HG02610 (cell line): ENCODE data around the gene RNF157.
"Not testable (repeated sequence)": the region's sequence is repeated elsewhere in the genome, so short reads cannot be mapped to it uniquely, and the experiment has no call there.

Experiments
- ATAC-seq: cut with Tn5 transposase; IDR thresholded peaks from one replicate; pipeline ENCODE4 v1.9.1; 2021; ENCODE audit warnings: mild to moderate bottlenecking, moderate library complexity; ENCODE audit not compliant: unreplicated experiment

RNF157 gene

DNA sequence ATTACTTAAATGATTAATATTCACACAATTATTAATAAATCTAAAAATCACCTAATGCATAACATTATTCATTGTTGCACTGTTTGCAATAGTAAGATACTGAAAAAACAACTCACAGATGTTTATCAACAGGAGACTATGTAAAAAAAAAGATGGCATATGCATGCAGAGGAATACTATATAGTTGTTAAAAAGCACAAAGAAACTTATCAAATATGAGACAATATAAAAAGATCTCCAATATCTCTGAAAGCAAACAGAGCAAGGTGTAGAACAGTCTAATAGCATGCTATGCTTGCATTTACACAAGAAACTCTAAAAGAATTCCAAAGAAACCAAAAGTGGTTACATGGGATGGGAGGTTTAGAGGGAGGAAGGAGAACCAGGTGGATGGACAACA, 3.7 kb downstream of the RNF157 start:
- ATAC-seq, result no peak

DNA sequence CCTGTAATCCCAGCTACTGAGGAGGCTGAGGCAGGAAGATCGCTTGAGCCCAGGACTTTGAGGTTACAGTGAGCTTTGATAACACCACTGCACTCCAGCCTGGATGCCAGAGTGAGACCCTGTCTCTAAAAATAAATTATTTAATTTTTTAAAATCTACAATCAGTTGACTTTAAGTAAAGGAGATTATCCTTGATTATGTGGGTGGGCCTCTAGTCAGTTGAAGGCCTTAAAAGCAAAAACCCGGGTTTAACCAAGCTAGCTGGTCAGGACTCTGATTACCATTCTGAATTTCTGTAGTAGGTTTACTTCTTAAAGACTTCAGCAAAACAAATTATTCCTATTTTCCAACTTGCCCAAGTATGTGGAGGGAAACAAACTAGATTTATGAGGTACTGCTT, 4.4 kb downstream of the RNF157 start:
- ATAC-seq, result no peak

DNA sequence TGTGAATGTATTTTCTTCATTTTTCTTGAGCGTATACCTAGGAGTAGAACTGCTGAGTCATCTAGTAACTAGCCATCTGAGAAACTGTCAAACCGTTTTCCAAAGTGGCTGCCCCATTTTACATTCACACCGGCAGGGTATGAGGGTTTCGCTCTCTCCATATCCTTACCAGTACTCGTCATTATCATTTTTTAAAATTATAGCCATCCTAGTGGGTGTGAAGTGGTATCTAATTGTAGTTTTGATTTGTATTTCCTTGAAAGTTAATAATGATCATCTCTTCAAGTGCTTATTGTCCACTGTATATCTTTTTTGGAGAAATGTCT, 6.0 kb downstream of the RNF157 start:
- no peak for ATAC-seq

DNA sequence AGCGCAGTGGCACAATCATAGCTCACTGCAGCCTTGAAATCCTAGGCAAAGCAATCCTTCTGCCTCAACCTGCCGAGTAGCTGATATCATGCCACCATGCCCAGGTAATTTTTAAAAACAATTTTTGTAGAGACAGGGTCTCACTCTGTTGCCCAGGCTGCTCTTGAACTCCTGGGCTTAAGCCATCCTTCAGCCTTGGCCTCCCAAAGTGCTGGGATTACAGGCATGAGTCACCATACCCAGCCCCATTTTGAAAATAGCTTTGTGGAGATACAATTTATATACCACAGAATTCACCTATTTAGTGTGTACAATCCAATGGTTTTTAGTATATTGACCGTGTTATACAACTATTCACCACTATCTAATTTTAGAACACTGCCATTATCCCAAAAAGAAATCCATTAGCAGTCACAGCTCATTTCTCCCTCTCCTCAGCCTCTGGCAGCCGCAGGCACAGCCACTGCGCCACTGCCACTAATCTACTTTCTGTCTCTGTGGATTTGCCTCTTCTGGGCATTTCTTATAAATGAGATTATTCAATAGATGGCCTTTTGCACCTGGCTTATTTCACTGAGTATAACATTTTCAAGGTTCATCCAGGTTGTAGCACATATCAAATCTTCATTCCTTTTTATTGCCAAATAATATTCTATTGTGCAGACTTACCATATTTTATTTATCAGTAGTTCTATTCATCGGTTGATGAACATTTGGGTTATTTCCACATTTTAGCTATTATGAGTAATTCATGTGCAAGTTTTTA, 6.5 kb downstream of the RNF157 start:
- ATAC-seq, result no peak

DNA sequence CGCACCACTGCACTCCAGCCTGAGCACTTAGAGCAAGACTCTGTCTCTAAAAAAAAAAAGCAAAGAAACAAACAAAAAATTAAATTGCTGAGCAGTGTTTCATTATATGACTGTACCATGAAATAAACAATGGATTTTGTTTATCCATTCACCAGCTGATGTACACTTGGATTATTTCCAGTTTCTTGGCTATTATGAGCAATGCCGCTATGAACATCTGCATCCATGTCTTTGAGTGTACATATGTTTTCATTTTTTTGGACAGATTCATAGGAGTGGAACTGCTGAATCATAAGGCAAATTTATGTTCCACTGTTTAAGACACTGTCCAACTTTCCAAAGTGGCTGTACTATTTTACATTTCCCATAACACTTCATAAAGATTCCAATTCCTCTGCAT, 8.0 kb downstream of the RNF157 start:
- no peak for ATAC-seq

DNA sequence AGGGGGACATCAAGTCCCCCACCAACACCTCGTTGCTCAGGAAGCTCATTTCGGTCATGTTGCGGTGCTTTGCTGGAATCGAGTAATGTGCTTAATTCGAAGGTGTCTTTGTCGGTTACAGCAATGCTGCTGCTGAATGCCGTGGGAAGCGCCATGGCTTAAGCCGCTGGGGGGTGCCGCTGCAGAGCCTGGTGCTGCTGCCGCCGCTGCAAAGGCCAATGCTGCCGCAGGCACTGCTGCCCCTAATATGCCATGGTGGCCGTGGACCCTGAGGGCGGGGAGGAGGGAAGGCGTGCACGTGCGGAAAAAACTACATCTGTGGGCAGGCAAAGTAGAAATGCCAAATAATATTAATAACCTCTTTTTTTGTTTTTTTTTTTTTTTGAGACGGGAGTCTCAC, 13.5 kb downstream of the RNF157 start:
- ATAC-seq, result not testable (repeated sequence)

DNA sequence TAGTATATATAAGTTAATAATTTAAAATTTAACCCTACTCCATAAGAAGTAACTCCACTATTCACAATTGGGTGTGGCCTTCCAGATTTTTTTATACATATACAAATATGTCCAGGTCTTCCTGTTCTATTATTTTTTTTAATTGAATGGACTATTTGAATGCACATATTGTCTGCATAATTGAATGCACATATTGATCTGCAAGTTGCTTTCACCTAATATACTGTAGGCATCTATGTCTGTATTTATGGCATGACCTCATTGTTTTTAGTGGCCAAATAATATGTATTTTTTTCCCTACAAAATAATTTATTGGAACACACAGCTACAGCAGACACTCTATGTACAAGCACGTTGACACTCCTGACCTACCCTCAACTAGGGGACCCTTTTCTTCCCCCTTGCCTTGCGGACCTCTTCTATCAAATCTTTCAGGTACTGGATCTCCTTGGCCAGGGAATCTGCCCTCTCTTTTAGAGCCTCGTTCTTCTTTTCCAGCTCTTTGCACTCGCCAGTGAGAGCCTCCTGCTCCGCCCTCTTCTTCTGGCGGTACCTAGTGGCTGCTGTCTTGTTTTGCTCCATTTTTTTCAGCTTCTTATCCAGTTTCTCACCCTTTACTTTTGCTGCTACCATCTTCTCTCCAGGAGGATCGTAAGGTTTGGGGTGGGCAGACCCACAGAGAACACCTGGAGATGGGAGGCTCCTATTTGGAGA, 14.8 kb downstream of the RNF157 start:
- not testable (repeated sequence) for ATAC-seq

DNA sequence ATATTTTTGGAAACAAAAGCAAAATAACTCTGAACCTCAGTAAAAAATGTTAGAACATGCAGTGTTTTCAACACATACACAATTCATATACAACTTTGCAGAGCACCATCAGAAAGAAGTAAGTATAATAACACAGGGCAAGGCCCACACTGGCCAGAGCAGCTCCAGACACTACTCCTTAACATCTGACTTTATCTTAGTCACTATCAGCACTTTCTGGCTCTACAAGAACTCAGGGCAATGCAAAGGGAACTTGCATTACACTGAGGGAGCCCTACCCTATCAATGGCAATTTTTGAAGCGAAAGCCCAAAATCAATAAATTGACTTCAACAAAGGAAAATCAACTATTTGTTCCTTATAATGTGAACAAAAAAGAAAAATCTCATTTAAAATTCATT, 16.5 kb downstream of the RNF157 start:
- no peak for ATAC-seq

DNA sequence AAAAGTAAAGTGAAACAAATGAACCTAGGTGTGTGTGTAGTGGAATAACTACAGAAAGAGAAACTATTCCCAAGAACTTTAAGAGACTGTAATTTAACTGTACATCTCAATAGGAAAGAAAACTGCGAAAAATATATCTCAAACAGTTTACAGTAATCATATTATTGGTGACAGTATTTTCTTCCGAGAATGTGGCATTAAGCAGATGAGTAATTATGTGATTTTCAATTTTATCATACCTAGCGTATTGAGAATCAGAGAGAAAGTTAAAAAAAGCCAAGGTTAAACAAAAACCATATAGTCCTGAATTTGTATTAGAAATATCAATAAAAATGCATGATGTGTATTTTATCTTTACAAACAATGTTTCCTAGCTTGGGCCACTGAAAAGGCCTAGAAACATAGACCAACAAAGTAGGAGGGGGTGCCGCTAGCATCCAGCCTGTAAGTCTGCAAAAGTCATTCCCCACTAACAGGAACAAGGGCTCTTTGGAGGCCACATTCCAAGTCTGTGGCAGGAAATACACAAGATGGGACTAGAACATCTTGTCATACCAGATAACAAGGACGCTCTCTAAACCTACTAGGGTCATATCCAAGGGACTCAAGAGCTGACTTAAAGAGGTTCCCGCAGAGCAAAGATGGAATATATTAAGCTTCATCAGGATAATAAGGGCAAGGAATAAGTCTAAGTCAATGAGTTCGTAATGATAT, 20.5 kb downstream of the RNF157 start:
- ATAC-seq, result no peak

DNA sequence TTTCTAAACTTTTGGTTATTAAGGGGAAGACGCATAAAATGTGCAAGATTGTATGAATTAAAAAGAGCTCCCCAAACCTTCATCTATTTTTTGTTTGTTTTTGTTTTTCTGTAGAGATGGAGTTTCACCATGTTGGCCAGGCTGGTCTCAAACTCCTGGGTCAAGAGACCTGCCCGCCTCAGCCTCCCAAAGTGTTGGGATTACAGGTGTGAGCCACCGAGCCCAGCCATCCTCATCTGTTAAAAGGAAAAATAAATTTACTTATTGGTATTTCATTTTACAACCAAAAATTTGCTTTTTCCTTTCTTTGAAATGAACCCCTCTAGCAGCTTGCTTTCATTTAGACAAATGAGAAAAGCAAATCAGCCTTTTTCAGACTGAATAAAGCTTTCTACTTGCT, 23.2 kb downstream of the RNF157 start:
- no peak for ATAC-seq

DNA sequence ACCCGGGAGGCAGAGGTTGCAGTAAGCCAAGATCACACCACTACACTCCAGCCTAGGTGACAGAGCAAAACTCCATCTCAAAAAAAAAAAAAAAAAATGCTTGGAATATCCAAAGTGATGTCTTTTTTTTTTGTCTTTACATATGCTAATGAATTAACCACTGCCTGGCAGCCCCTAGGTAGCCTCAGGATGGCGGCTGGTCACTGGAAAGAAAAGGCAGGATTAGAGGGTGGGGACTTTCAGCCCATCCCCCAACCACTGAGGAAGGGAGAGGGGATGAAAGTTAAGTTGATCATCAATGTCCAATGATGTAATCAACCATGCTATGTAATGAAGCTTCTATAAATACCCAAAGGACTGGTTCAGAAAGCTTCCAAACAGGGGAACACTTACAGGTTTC, 26.8 kb downstream of the RNF157 start:
- no peak for ATAC-seq

DNA sequence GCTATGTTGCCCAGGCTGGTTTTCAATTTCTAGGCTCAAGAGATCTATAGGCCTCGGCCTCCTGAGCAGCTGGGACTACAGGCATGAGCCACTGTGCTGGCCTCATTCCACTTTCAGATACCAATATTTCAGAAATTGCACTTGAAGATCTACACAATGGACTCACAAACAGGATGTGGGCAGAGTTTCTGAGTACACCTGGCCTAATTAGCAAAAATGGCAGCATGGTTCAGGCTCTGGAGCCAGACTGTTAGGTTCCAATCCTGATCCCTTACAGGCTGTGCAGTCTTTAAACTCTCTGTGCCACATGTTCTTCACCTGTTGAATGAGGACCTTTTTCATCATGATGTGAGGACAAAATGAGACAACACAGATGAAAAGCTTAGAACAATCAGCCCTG, 32.2 kb downstream of the RNF157 start:
- no peak for ATAC-seq

DNA sequence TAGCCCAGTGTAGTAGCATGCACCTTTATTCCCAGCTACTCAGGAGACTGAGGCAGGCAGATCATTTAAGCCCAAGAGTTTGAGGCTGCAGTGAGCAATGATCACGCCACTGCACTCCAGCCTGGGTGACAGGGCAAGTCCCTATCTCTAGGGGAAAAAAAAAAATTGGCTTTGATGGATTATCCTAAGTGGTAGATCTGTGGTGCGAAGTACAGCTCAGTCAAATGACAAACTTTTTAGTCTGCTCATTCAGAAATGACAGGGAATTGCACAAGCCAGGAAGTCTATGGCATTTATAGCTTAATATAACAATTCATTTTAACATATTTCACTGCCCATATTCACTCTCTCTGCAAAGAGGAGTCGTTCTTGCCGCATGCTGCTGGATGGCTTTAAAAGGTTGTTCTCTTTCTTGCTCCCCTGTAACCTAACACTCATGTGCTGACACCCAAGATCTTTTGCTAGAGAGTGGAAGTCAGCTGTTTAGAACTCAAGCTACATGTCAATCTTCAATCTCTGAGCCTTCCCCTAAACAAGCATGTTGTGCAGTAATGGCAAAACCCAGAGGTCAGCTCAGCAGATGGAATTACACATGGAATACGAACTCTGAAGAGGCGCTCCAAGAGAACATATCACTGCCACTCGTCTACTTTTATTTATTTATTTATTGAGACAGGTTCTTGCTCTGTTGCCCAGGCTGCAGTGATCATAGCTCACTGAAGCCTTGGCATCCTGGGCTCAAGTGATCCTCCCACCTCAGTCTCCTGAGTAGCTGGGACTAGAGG, 32.8 kb downstream of the RNF157 start:
- no peak for ATAC-seq

DNA sequence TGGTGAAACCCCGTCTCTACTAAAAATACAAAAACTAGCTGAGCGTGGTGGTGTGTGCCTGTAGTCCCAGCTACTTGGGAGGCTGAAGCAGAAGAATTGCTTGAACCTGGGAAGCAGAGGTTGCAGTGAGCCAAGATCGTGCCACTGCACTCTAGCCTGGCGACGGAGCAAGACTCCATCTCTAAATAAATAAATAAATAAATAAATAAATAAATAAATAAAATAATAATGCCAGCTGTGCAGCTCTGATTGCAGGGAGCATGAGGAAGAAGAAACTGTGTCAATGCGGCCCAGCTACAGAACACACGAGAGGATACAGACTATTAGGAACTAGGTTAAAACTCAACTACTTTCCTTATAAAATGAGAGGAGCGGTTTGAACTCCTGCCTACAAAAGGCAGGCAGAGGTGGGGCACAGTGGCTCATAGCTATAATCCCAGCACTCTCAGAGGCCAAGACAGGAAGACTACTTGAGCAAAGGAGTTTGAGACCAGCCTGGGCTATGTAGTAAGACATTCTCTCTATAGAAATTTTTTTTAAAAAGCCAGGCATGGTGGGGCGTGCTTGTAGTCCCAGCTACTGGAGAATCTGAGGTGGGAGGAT, 34.6 kb downstream of the RNF157 start:
- not testable (repeated sequence) for ATAC-seq

DNA sequence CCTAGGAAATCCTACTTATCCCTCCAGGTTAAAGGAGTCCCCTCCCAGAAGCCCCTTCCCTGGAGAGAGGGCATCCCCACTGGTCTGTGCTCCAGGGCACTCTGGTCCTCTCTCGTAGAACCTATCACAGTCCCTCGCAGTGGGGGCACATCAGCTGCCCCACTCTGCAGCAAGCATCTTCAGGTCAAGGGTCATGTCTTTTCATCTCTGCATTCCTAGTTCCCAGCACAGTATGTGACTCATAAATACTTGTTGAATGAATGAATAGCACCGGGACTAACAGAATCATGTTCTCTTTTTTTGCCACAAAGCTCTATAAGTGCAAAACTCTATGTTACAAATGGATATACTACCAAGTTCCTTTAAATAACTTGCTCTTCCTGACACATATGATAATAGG, 36.0 kb downstream of the RNF157 start:
- no peak for ATAC-seq

DNA sequence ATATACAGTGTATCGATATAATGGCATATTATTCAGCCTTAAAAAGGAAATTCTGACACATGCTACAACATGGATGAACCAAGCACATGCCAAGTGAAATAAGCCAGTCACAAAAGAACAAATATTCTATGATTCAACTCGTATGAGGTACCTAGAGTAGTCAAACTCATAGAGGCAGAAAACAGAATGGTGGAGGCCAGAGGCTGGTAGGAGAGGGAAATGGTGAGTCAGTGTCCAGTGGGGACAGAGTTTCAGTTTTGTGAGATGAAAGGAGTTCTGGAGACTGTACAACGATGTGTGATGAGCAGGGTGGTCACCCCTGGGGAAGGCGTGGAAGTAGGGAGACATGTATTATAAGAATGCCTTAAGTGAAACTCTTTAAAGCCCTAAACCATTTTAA, 39.9 kb downstream of the RNF157 start:
- ATAC-seq, result no peak

DNA sequence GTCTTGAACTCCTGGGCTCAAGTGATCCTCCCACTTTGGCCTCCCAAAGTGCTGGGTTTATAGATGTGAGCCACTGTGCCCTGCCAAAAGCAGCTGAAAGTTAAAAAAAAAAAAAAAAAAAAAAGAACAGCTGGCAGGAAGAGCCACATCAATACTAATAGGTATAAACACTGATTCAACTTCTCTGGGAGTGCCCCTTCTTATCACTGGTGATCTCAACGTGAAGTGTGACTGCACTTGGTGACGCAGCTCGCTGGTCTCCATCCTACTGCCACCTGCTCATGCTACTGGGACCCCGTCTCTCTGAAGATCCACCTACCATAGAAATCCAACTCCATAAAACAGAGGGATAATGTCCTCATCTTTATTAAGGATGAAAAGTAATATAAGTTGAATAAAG, 40.8 kb downstream of the RNF157 start:
- ATAC-seq, result no peak

DNA sequence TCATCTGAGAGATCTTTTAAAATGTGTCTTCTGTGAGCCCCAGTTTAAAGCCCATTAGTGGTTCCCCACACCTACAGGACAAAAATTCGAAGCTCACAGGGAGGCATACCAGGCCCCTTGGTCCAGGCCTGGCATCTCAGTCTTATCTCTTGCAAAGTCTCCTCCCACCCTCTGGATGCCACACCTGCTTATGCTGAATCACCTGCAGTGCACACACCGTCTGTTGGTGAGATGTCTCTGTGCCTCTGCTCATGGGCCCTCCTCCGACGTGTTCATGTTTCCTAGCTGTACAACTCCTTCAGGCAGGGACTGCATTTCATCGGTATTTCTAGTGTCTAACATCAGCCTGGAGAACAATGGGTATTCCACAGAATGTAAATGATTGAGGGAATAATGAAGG, 41.6 kb downstream of the RNF157 start:
- no peak for ATAC-seq

DNA sequence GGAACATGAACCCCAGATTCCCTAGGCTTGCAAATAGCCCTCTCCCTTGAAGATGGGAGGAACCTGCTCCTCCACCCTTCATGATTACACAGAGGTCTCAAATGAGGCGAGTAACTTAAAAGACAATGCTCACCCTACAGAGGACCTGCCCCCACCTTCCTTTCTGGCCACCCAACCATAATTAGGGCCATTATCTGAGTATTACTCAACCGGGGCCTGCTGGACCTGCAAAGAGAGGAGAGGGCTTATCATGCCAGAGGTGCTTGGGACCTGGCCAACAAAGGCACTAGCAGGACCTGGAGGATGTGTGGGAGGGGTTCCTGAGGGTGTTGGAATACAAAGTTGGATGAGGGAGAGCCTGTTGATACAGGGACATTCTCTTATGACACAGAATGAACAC, 42.4 kb downstream of the RNF157 start:
- no peak for ATAC-seq

DNA sequence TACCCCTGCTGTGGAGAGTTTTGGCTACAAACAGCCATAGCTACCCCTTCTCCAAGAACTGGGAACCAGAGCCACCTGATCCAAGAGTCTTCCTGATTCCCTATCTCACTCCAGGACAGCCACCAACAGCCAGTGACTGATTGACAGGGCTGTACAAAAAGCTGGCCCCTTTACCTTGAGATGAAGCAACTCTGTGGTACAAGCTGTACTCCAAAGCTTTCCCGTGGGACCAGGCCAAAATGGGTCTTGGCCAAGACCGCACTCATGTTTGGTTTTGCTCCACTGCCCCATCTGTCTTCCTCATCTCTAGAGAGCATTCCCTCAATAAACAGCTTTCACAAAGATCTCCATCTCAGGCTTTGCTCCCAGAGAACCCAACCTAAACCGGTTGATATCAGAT, 43.6 kb downstream of the RNF157 start:
- ATAC-seq, result no peak
